ENCODE data around the gene SPTB.

DNA sequence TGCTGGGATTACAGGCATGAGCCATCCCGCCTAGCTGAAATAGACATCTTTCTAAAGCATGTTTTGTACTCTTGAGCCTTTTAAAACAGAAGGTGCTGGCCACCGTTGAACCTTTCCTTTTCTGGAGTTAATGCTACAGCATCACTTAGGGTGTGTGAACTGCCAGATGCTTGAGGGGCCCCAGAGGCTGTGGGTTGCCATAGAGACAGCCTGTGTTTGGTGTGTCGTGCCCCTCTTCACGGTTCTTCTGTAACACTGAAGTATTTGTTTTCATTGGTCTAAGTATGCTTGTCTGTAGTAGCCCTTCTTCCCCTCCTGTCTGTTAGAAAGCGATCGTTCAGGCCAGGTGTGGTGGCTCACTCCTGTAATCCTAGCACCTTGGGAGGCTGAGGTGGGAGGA is 144.7 kb downstream of the SPTB start:
- TF ChIP-seq POLR2A (IDR thresholded peaks at IDR 0.05; ENCODE audit: low read depth, low read length) (no peak), NKRF (conservative IDR thresholded peaks at IDR 0.05) (no peak), MEF2A (IDR thresholded peaks at IDR 0.05; ENCODE audit: insufficient read depth, low read depth, low read length) (no peak), RAD21 (IDR thresholded peaks at IDR 0.05; ENCODE audit: insufficient read depth, low read depth, low read length) (no peak), POLR2AphosphoS5 (IDR thresholded peaks at IDR 0.05; ENCODE audit: low read length) (no peak), CHD4 (IDR thresholded peaks at IDR 0.05) (no peak), USF2 (IDR thresholded peaks at IDR 0.05; ENCODE audit: borderline replicate concordance, low read depth, low read length) (no peak), SRF (IDR thresholded peaks at IDR 0.05; ENCODE audit: low read depth in 2 of 2, low read length in 2 of 2) (no peak)
- TF ChIP-seq, protein P1, sequence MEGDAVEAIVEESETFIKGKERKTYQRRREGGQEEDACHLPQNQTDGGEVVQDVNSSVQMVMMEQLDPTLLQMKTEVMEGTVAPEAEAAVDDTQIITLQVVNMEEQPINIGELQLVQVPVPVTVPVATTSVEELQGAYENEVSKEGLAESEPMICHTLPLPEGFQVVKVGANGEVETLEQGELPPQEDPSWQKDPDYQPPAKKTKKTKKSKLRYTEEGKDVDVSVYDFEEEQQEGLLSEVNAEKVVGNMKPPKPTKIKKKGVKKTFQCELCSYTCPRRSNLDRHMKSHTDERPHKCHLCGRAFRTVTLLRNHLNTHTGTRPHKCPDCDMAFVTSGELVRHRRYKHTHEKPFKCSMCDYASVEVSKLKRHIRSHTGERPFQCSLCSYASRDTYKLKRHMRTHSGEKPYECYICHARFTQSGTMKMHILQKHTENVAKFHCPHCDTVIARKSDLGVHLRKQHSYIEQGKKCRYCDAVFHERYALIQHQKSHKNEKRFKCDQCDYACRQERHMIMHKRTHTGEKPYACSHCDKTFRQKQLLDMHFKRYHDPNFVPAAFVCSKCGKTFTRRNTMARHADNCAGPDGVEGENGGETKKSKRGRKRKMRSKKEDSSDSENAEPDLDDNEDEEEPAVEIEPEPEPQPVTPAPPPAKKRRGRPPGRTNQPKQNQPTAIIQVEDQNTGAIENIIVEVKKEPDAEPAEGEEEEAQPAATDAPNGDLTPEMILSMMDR (IDR thresholded peaks at IDR 0.05 in 2 of 3, conservative IDR thresholded peaks at IDR 0.05 in 1 of 3; ENCODE audit: control insufficient read depth in 2 of 3, extremely low read depth in 1 of 3, insufficient read depth in 1 of 3, low read depth in 3 of 3, low read length in 3 of 3) = no peak
- TF ChIP-seq, protein P2, sequence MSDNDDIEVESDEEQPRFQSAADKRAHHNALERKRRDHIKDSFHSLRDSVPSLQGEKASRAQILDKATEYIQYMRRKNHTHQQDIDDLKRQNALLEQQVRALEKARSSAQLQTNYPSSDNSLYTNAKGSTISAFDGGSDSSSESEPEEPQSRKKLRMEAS (IDR thresholded peaks at IDR 0.05; ENCODE audit: low read depth, low read length) = no peak
